ENCODE results near the gene SLC22A23.

SLC22A23 gene

GRCh38 chr6:3291987-3292386 is 164.9 kb downstream of the SLC22A23 start:
- TF ChIP-seq, protein P1, sequence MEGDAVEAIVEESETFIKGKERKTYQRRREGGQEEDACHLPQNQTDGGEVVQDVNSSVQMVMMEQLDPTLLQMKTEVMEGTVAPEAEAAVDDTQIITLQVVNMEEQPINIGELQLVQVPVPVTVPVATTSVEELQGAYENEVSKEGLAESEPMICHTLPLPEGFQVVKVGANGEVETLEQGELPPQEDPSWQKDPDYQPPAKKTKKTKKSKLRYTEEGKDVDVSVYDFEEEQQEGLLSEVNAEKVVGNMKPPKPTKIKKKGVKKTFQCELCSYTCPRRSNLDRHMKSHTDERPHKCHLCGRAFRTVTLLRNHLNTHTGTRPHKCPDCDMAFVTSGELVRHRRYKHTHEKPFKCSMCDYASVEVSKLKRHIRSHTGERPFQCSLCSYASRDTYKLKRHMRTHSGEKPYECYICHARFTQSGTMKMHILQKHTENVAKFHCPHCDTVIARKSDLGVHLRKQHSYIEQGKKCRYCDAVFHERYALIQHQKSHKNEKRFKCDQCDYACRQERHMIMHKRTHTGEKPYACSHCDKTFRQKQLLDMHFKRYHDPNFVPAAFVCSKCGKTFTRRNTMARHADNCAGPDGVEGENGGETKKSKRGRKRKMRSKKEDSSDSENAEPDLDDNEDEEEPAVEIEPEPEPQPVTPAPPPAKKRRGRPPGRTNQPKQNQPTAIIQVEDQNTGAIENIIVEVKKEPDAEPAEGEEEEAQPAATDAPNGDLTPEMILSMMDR (conservative IDR thresholded peaks at IDR 0.05): no peak
- H3K27ac ChIP-seq: no peak overlapping the region

DNA sequence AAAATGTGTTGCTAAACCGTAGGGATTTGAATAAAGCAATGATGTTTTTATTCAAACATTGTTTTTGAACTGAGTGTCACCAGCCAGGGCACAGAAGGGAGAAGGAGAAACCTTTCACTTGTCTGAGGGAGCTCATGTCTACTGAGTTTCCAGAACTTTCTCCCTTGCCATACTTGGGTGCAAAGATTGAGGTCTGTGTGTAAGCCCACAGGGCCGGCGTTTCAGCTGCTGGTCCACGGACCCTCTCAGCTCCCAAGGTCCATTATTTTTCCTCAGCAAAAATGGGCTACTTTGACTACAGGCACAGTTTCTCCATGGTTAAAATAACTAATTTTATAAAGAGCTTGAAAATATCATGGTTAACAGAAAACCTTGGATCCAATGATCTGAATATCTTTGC is 165.5 kb downstream of the SLC22A23 start:
- H3K27ac ChIP-seq: no peak overlapping the region
- TF ChIP-seq, protein P1 (conservative IDR thresholded peaks at IDR 0.05): no peak

GRCh38 chr6:3290931-3291211 is 166.0 kb downstream of the SLC22A23 start:
- no peak overlapping the region for H3K27ac ChIP-seq
- TF ChIP-seq, protein P1 (conservative IDR thresholded peaks at IDR 0.05): no peak

- H3K27ac ChIP-seq: no peak overlapping the region
- TF ChIP-seq, protein P1 (conservative IDR thresholded peaks at IDR 0.05): no peak
Observed at GRCh38 chr6:3290149-3290930, 166.5 kb downstream of the SLC22A23 start.

- no peak overlapping the region for H3K27ac ChIP-seq
- TF ChIP-seq, protein P1 (conservative IDR thresholded peaks at IDR 0.05): no peak
Observed at GRCh38 chr6:3289664-3290055, 167.2 kb downstream of the SLC22A23 start.

DNA sequence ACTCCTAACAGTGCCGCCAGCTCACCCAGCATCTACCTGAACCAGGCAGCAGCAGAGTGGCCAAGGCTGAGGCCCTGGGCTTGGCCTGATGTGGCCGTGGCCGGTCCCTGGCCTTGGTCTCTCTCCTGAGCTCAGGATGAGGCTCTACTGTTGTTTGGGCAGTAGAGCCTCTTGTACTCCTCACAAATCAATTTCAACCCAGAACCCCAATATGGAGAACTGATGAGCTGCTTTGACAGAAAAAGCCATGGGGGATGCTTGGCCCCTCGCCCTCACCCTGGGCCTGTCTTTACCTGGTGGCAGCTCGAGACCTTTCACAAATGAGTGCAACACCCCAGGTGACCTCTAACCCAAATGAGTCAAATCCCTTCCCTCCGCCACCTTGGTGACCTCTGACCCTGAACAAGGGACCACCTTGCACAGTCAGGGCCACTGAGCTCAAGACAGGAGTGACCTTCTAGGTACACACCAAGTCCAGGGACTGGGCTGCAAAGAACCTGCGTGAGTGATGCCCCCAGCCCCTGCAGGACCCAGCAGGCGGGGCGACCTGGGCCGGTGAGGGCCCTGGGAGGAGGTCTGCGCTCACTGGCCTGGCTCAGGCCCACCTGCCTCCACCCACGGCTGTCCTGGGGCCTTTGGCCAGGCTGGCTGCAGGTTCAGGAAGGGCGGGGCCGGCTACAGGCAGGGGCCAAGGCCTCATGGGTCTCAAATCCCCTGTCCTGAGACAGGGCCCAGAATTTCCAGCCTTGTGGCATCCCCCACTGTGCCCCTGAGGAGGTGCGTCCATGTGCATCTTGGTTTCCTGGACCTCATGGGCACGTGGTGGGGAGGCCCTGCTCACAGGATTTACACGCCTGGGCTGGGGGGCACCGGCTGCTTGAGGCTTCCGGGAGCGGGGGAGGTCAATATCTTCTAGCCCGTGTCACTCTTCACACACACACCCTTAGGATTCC is 167.9 kb downstream of the SLC22A23 start:
- TF ChIP-seq, protein P1 (conservative IDR thresholded peaks at IDR 0.05): no peak

GRCh38 chr6:3287976-3288707 is 168.7 kb downstream of the SLC22A23 start:
- TF ChIP-seq, protein P1 (conservative IDR thresholded peaks at IDR 0.05): no peak
- no peak overlapping the region for H3K27ac ChIP-seq

More for the DNA sequence above, 167.9 kb downstream of the SLC22A23 start:
- no peak overlapping the region for H3K27ac ChIP-seq
